Colonic mucosa (tissue), 4 donors: ENCODE results near the gene SPSB2. TPM values are rescaled to one million over a fixed set of nuclear protein-coding genes. Genes with fewer than 3 reads are reported as not detected.
"Not testable (repeated sequence)": the region's sequence is repeated elsewhere in the genome, so short reads cannot be mapped to it uniquely, and the experiment has no call there.

ENCODE experiments used
- DNase-seq: peaks from one replicate; pipeline ENCODE4 v3.0.0-alpha.2; 2020
- H3K27ac ChIP-seq: fragments of 200-600 bp; one replicate; pipeline ENCODE4 v1.8.0; 2021
- H3K27me3 ChIP-seq: fragments of 200-600 bp; one replicate; pipeline ENCODE4 v1.8.0; 2021
- H3K36me3 ChIP-seq: fragments of 200-600 bp; one replicate; pipeline ENCODE4 v1.8.0; 2021
- H3K4me1 ChIP-seq: fragments of 200-600 bp; one replicate; pipeline ENCODE4 v1.8.0; 2021; ENCODE audit warnings: mild to moderate bottlenecking
- H3K4me3 ChIP-seq: fragments of 200-600 bp; one replicate; pipeline ENCODE4 v1.8.0; 2021
- H3K9ac ChIP-seq, 2 donors: one replicate each; pipeline ENCODE4 v1.7.0; 2013; ENCODE audit warnings: control low read depth in 2 of 2, low read depth in 2 of 2, low read length in 2 of 2
- H3K9me3 ChIP-seq: fragments of 200-600 bp; one replicate; pipeline ENCODE4 v1.8.0; 2021
- CTCF ChIP-seq: fragments of 200-600 bp; IDR thresholded peaks from one replicate; pipeline ENCODE4 v1.8.0; 2022; ENCODE audit warnings: antibody characterized with exemption, mild to moderate bottlenecking
- intact Hi-C: fragments of 100-400 bp; cut with DNase I; formaldehyde crosslinking; loops from one replicate; pipeline ENCODE4 v1.14.1; 2022
- total RNA-seq, 2 donors: library from RNA; stranded (reverse); fragmentation: NEBNext Ultra II Directional in 1 of 2; extraction: Animal tissue kit (Norgen Biotek cat#: 25700) in 1 of 2; gene quantifications; one replicate each; pipeline ENCODE4 v1.2.1, GENCODE V29; 2021
- donor health status: healthy.
- donor health status: DM: no; HTN: no; CAD: no.
- donor health status: DM: no; HTN: no; CAD: no.

SPSB2 gene
- total RNA-seq, 2 donors from 2014 or later: 8.4 to 19.8 TPM

GRCh38 chr12:6912164-6912935 lies 39.2 kb upstream of the SPSB2 start:
- intact Hi-C loops: no loop called here
- no peaks in the 10 kb centered on the region for H3K36me3 ChIP-seq
- no peaks in the 10 kb centered on the region for H3K27me3 ChIP-seq
- no peaks in the 10 kb centered on the region for H3K9me3 ChIP-seq
- no peaks in the 10 kb centered on the region for H3K4me1 ChIP-seq
- TF ChIP-seq CTCF: no peak
- H3K9ac ChIP-seq: no peak overlapping the region
- no peak overlapping the region for H3K4me3 ChIP-seq
- H3K27ac ChIP-seq: no peak overlapping the region
- DNase-seq: no peak

DNA sequence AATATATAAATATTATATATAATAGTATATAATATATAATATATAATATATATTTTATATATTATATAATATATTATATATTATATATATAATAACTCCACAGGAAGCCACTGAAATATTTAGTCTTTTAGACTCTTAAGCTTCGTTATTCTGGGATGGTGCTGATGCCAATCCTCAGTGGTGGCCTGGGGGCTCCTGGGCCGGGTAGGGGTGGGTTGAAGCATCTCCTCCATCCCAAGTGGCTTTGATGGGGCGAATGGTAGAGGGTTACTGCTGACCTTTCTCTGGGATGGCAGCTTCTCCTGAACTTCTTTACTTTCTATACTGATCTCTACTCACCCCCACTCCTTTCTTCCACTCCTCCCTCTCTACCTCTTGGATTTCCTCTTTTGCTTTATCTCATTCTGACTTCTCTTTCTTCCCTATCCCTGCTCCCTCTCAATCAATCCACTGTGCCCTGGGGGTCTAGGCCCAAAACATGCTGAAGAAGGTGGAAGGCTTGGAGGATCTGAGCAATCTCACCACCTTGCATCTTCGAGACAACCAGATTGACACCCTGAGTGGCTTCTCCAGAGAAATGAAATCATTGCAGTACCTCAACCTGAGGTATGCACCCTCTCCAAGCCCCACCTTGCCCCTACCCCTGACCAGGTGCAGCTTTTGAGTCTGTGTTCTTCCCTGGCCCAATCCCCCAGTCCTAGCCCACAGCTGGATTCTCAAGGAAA lies 36.5 kb upstream of the SPSB2 start:
- Histone ChIP-seq H3K9ac (no peak overlapping the region), H3K9me3 (no peaks in the 10 kb centered on the region), H3K4me1 (no peaks in the 10 kb centered on the region), H3K27me3 (no peaks in the 10 kb centered on the region), H3K4me3 (no peak overlapping the region), H3K27ac (no peak overlapping the region), H3K36me3 (no peaks in the 10 kb centered on the region)
- no peak for TF ChIP-seq CTCF
- intact Hi-C loops: no loop called here
- no peak for DNase-seq

- DNase-seq, H3K9me3 ChIP-seq, H3K27me3 ChIP-seq, H3K36me3 ChIP-seq, intact Hi-C loops, H3K9ac ChIP-seq, H3K4me1 ChIP-seq, H3K27ac ChIP-seq, H3K4me3 ChIP-seq: not testable (repeated sequence)
Measured at GRCh38 chr12:6908141-6908540, 35.0 kb upstream of the SPSB2 start.

- Histone ChIP-seq H3K4me3 (no peak overlapping the region), H3K36me3 (no peaks in the 10 kb centered on the region), H3K27ac (no peak overlapping the region), H3K27me3 (no peaks in the 10 kb centered on the region), H3K4me1 (peaks cover under 1% of the 10 kb centered on the region), H3K9me3 (no peaks in the 10 kb centered on the region), H3K9ac (peak overlapping the region; percentile 83 to 94)
- intact Hi-C loops: no loop called here
- DNase-seq: no peak
- TF ChIP-seq CTCF: no peak
Measured at GRCh38 chr12:6905414-6906040, 32.4 kb upstream of the SPSB2 start.

- H3K9me3 ChIP-seq: no peaks in the 10 kb centered on the region
- H3K27ac ChIP-seq: peak within 1 kb of the TSS; percentile 63
- H3K4me3 ChIP-seq: peak within 1 kb of the TSS; percentile 56
- peaks cover 10% of the 10 kb centered on the region for H3K4me1 ChIP-seq
- TF ChIP-seq CTCF: no peak
- peak; percentile 99 for DNase-seq
- H3K36me3 ChIP-seq: no peaks in the 10 kb centered on the region
- H3K9ac ChIP-seq: peak within 1 kb of the TSS; percentile 83 to 94
- intact Hi-C loops: no loop called here
- no peaks in the 10 kb centered on the region for H3K27me3 ChIP-seq
Measured at GRCh38 chr12:6904280-6905276, 31.5 kb upstream of the SPSB2 start, which contains the start of gene LRRC23. LRRC23 (plus strand) TSS chr12:6904822; CDS start chr12:6905634, 812 bp downstream.
